Myocyte (in vitro differentiated cells): ENCODE data around the gene TNFRSF17. TPM values are rescaled to one million over a fixed set of nuclear protein-coding genes. Genes with fewer than 3 reads are reported as not detected.
"Not testable (repeated sequence)": the region's sequence is repeated elsewhere in the genome, so short reads cannot be mapped to it uniquely, and the experiment has no call there.

ENCODE experiments used
- DNase-seq: peaks from one replicate; pipeline ENCODE4 v3.0.0-alpha.2; 2012; ENCODE audit warnings: low read depth
- total RNA-seq: library from RNA; depleted of rRNA; stranded (reverse); fragments of >200 nt; gene quantifications from 2 replicates; pipeline ENCODE4 v1.2.3, GENCODE V29; 2014

Gene TNFRSF17
- total RNA-seq, 1 donor from 2014 or later: not detected

DNA sequence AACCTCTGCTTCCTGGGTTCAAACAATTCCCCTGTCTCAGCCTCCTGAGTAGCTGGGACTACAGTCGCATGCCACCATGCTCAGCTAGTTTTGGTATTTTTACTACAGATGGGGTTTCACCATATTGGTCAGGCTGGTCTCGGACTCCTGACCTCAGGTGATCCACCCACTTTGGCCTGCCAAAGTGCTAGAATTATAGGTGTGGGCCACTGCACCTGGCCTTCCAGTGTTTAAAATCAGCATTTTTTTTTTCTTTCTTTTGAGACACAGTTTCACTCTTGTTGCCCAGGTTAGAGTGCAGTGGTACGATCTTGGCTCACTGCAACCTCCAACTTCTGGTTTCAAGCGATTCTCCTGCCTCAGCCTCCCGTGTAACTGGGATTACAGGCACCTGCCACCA, 5.3 kb downstream of the TNFRSF17 start:
- not testable (repeated sequence) for DNase-seq

DNA sequence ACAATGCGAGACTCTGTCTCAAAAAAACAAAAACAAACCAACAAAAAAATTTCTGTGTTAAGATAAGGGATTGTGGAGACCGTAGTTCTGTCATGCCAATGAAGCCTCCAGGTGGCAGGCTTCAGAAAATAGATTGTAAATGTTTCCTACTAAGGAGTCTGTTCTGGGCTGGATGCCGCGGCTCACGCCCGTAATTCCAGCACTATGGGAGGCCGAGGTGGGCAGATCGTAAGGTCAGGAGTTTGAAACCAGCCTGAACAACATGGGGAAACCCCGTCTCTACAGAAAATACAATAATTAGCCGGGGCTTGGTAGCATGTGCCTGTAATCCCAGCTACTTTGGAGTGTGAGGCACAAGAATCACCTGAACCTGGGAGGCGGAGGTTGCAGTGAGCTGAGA, 7.1 kb downstream of the TNFRSF17 start:
- DNase-seq: no peak

DNA sequence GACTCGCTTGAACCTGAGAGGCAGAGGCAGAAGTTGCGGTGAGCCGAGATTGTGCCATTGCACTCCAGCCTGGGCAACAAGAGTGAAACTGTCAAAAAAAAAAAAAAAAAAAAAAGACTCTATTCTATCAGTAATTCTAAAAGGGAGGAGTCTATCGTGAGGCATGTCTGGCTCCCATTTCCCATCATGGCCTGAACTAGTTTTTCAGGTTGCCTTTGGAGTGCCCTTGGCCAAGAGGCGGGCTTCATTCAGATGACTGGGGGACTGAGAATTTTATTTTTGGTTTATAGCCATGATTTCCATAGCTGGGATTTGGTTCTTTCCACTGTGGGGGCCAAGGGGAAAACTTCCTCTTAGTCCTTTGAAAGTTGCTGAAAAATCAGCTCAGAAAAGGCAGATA, 8.1 kb downstream of the TNFRSF17 start:
- no peak for DNase-seq

DNA sequence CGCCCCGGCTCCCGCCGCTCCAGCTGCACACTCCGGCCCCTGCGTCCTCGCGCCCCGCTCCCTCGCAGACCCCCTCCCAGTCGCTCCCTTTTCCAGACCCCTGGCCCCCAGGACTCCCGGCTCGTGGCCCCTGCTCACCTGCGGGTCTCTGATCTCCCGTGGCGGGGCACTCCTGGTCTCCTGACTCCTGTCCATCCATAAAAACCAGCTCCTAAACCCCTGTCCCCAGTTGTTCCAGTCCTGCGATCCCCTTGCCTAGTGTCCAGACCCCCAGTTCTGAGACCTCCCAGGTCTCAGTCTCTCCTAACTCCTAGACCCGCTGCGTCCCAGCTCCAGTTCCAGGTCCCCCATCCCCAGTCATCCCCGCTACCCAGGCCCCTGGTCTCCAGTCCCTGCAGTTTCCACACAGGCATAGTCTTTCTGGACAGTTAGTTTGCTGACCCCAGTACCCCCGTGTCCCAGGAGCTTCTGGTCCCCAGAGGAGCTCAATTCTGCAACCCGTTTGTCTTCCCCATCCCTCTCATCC, 11.9 kb downstream of the TNFRSF17 start:
- DNase-seq: no peak

DNA sequence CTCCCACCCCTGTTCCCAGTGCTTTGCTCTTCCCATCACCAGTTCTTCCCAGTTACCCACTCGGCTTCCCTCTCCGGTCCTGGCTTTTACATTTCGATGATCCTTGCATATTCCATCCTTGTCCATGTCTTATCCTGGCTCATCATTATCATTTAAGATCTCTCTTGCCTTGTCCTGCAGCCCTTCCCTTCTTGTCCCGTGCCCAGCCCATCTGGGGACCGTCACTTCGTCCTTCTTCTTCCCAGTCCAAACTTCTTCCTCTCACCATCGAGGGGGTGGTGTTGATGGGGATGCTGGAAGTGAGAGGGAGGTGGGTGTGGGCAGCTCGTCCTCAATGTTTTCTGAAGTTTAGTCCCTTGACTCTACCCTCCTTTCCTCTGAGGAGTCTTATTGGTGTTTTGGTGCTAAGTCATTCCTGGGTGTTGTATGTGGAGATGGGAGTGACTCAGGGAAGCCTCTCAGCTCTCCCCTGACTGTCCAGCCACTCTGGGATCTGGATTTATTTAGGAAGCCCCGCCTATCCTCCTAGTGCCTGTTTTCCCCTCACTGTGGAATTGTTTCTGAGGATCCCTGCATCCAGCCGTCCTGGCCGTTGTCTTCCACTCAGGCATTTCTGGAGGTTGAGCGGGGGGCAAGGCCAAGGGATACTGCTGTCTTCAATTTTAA, 12.5 kb downstream of the TNFRSF17 start:
- DNase-seq: peak; percentile 71

DNA sequence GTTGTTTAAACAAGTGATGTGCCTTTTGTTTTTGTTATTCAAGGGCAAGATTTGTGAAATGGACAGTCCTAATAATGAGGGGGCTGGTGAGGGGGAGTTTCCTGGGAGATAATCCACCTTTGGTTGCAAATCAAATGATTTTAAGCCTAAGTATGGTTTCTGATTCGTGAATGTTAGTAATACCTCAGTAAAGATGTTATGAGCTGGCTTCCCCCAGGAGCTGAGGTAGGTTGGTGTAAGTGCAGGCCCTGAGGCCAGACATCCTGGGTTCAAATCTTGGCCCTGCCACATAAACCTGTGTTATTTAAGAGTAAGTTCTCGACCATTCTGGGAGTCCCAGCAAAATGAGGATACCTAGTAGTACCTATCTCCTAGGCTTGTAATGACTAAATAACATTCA, 13.1 kb downstream of the TNFRSF17 start:
- no peak for DNase-seq

DNA sequence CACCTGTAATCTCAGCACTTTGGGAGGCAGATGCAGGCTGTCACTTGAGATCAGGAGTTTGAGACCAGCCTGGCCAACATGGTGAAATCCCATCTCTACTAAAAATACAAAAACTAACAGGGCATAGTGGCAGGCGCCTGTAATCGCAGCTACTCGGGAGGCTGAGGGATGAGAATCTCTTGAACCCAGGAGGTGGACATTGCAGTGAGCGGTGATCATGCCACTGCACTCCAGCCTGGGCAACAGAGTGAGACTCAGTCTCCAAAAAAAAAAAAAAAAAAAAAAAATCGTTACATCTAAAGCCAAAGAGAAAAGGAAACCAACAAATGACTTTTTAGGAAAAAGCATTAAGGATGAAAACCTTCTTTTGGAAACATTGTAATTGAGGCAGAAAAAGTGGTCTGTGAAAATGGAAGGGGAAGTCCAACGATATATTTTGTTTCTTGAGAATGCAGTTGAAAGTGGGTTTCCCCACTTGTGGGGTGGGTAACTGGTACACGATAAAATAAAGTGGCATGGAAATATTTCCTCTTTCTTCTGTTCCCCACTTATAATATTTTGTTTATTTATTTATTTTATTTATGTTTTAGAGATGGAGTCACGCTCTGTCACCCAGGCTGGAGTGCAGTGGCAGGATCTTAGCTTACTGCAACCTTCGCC, 14.1 kb downstream of the TNFRSF17 start:
- DNase-seq: no peak

DNA sequence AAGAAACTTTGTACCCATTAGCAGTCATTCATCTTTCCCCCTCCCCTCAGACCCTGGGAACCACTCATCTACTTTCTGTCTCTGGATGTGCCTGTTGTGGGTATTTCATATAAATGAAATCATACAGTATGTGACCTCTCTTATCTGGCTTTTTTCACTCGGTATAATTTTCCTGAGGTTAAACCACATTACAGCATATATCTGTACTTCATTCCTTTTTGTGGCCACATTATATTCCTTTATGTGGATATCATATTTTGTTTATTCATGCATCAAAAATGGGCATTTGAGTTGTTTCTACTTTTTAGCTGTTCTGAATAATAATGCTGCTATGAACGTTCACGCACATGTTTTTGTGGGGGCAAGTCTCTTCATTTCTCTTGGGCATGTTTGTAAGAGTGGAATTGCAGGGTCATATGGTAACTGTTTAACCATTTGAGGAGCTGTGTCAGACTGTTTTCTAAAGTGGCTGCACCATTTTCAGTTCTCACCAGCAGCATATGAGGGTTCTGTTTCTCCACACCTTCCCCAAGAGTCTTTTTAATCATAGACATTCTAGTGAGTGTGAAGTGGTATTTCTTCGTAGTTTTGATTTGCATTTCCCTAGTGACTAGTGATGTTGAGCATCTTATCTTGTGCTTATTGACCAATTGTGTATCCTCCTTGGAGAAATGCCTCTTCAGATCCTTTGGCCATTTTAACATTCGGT, 15.3 kb downstream of the TNFRSF17 start:
- DNase-seq: no peak

DNA sequence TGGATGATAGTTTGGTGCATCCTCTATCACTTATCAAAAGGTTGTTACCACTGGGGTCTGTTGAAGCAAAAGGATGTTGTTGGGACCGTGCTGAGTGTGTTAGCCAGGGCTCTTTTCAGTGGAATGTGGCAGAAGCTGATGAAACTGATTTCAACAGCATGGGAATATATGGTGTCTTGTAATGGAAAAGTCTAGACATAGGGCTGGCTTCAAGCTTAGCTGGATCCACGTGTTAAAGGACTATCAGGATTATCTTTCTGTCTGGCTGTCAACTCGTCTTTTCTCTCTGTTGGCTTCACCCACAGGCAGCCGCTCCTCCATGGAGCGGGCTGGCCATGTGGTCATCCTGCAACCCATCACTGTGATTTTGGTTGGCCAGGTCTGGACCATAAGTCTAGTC, 20.2 kb downstream of the TNFRSF17 start:
- no peak for DNase-seq

DNA sequence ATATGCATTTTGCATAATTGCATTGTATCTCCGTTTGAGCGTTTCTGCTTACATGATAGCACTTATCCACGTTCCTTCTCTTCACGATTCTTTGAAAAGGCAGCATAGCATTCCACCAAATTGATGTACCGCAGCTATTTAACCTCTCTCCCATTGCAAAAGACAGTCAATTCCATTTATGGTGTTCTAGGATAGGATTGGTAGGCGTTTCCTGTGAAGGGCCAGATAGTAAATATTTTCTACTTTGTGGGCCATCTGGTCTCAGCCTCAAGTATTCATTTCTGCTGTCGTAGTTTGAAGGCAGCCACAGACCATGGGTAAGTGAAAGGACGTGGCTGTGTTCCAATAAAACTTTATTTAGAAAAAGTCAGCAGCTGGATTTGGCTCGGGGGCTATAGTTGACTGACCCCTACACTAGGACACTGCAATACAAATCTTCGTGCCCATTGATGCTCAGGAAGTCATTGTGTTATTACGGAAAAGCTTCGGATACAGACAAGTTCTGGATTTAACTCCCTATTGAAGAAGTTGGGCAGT, 21.6 kb downstream of the TNFRSF17 start:
- no peak for DNase-seq

DNA sequence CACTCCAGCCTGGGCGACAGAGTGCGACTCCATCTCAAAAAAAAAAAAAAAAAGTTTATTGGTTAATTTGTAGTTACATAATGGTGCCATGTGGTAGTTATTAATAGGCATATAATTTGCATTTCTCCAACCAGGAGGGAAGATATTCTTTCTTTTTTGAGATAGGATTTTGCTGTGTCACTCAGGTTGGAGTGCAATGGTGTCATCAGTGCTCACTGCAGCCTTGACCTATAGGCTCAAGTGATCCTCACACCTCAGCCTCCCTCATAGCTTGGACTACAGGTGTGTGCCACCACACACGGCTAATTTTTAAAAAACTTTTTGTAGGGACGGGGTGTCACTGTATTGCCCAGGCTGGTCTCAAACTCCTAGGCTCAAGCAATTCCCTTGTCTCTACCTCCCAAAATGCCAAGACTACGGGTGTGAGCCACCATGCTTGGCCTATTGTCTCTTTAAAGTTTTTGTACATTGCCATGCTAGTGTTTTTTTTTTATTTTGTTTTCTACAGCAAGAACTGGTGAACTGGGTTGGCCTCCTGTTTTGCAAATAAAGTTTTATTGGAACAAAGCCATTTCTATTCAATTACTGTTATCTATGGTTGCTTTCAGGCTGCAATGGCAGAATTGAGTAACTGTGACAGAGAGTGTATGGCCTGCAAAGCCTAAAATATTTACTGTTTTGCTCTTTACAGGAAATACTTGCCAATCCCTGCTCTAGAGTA, 23.4 kb downstream of the TNFRSF17 start:
- DNase-seq: no peak

DNA sequence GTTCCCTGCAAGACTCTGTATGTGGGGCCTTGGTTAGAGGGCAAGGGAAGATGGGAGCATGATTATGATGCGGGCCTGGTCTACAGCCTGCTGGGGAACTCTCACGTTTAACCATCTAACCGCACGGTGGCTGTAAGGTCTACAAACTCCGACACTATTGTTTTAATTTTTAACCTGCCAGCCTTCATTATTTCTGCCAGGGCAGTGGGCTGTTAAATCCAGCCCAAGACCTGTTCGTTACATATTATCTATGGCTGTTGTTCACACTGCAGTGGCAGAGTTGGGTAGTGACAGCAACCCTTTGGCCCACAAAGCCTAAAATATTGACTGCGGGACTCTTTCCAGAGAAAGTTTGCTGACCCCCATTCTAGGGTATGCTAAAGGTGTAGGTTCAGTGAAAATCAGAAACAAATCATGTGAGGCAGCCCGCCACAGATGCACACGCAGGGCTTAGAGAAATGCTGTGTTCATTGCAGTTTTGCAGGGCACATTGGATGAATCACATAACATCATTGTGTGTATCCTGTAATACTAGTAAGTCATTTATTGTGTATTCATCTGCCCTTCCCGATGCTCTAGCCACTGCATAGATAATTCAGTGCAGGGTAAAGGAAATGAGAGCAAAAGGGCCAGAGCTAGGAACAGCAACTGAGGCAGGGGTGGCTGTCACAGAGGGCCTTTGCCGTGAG, 25.8 kb downstream of the TNFRSF17 start:
- no peak for DNase-seq

DNA sequence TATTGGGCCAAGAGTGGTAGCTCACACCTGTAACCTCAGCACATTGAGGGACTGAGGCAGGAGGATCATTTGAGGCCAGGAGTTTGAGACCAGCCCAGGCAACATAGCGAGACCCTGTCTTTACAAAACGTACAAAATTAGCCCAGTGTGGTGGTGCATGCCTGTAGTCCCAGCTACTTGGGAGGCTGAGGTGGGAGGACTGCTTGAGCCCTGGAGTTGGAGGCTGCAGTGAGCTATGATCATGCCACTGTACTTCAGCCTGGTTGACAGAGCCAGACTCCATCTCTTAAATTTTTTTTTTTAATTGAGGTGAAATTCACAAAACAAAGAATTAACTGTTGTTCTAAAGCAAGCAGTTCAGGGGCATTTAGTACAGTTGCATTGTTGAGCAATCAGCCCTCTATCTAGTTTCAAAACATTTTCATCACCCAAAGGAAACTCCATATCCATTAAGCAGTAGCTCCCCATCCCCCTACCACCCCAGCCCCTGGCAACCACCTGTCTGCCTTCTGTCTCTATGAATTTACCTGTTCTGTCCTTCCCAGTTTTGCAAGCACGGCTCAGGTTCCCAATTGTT, 27.1 kb downstream of the TNFRSF17 start:
- DNase-seq: no peak

DNA sequence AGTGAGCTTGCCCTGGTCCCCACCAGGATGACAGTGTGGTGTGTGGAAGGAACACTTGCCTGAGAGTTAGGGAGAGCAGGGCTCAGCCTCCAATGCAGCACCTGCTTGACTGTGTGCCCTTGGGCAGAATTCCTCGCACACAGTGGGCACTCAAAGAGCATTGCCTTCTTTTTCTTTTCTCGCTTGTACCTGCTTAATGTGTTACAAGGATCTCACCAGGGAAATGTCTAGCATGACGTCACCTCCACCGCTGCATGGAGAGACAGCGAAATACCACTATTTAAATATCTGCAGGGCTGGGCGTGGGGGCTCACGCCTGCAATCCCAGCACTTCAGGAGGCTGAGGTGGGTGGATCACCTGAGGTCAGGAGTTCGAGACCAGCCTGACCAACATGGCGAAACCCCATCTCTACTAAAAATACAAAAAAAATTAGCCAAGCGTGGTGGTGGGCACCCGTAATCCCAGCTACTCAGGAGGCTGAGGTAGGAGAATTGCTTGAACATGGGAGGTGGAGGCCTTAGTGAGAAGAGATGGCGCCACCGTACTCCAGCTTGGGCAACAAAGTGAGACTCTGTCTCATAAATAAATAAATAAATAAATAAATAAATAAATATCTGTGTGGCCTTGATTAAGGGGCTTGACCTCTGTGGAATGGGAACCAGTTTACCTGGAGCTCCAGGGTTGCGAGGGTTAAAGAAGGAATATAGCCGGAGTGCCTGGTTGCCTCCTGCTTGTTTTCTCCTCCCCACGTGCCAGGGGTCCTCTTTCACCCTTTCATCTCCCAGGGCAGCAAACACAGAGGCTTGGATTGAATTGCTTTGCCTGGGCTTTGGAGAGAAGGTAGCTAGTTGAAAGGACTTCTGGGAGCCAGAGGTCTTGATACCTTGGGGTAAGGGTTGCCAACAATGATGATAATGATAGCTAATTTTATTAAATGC, 27.8 kb downstream of the TNFRSF17 start:
- no peak for DNase-seq

DNA sequence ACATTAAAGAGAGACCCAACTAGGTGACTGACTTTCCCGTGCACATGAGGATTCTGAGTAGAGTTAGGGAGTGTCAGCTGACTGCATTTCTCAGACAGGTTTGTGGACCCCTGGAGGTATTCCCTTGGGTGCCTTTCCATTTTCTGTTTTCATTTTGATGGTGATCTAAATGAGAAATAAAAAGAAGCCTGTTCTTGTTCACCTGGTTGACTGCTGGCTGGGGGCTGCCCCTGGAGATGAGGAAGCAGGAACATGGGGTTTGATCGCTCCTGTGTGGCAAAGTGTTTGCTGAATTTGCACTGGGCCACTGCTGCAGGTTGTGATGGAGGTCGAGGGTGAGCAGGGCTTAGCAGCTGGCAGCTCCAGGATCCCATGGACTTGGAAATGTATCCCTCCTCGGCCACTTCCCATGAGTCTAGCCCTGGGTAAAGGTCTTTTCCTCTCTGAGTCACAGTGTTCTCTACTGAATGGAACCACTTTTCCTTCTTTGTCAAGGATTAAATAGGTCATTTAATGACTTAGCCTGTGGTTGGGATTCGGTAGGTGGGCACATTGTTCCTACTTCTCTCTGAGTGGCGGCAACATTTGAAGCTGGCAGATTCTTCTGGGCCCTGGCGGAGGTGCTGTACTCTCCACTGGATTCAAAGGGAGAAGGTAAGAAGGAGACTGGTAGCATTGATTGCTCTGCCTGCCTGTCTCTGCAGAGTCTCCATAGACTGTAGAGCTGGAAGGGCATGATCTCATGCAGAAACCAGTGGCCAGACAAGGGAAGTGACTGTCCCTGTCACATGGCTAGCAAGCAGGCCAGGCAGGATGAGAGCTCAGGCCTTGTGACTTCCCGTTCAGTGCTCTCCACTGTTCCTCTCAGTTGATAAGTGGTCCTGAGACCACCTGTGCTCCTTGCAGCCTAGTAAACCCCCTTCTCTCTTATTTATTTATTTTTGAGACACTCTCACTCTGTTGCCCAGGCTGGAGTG, 29.4 kb downstream of the TNFRSF17 start:
- DNase-seq: no peak

DNA sequence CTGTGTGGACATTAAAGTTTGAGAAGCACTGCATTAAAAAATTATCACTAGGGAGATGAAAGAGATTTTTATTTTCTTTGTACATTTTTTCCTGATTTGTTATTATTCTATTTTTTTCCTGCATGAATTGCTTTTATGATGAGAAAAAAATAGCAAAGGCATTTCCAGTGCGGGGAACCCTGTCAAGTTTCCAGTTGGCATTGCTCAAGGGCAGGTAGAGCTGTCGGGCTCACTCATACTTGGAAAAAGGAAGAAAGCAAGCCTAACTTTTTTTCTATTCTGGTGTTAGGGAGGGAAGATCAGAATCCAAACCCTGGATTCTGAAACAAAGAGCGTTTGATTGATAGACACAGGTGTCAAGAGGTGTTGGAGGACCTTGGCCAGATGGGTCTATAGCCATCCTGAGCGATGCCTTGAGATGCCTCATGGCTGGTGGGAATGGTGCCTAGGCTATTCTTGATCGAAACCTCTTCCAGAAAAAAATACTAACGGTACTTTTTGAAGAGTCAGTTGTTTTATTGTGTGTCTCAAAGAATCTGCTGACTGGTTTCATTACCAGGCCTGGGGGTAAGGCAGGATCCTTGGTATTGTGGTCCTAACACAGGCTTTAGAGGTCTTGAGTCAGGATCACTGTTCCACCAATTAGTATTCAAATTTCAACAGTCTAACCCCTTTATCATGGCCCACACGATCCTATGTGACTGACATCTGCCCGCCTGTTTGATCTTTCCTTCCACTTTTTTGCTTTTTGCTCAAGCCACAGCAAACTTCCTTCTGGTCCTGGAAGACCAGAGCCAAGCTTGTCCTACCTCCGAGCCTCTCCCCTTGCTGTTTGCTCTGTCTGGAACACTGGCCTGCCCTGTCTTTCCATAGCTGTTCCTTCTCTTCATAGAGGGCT, 31.7 kb downstream of the TNFRSF17 start:
- DNase-seq: no peak

DNA sequence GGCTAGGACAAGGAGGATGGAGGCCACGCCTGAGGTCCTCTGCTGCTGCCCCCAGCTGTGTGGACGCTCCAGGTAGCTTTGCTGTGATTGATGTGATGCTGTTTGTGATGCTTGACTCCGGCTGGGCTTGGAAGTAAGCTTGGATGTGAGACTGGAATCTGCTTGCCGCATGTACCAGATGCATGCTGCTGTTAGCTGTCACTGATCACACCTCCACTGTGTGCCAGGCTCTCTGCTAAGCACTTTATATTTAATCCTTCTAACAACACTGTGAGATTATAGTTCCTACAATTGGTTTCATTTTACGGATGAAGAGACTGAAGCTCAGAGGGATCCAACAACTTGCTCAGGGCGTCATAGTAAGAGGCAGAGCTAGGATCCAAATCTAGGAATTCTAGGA, 35.0 kb downstream of the TNFRSF17 start:
- no peak for DNase-seq
